NK-92 (cell line): ENCODE data around the gene CDH13.

Source experiments
- DNase-seq: peaks from one replicate; lab custom pipeline; 2025; ENCODE audit not compliant: unreplicated experiment; lab: John Stamatoyannopoulos, UW

CDH13 gene

DNA sequence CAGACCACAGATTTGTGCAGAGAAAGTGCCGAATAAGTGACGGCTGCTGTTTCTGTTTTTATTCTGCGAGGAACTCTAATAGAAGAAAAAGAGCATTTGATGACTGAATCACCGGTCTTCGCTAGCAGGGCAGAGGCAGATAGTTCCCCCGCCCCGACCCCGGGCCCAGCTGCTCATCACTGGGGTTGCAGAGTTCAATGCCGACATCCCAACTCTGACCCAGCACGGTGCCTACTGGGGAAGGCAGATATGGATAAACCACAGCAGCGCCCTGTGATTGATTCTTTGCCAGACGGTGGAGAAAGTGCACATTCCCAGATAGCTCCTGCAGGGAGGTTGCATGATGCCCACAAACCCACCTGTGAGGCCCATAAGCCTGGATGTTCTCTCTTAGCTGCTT lies 823.1 kb downstream of the CDH13 start:
- DNase-seq: no peak

DNA sequence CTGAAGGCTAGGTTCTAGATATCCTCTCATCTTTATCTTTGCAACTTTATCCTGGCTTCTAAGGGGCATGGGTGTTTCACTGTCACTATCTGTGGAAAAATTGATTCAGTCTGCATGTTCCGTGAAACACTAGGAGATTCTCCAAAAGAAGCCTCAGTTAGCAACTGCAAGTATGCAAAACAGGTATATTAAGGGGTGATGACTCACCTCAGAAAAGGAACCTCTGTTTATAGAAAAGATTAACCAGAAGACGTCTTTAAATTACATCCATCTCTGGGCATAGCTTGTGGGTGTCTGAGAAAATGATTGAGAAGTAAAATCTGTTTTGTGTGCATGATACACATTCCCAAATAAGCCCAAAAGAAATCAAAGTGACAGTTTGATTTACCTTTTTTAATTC lies 827.2 kb downstream of the CDH13 start:
- DNase-seq: no peak

DNA sequence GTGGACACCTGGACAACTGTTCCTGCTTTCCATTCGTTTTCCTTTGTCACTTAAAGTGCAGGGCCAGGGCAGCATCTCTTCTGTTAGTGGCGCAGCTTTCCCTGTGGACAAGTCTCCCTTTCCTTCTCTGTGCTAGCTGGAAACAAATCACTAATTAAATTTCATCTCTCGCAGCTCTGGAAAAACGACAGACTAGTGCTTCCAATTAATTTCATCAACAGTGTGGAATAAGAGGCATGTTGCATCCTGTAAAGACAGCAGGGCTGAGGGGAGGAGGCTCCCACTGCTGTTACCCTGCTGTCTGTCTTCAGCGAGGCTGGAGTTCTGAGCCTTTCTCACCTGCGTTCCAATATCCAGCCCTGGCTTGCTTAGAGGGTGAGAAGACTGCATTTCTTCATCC lies 828.9 kb downstream of the CDH13 start:
- DNase-seq: no peak

DNA sequence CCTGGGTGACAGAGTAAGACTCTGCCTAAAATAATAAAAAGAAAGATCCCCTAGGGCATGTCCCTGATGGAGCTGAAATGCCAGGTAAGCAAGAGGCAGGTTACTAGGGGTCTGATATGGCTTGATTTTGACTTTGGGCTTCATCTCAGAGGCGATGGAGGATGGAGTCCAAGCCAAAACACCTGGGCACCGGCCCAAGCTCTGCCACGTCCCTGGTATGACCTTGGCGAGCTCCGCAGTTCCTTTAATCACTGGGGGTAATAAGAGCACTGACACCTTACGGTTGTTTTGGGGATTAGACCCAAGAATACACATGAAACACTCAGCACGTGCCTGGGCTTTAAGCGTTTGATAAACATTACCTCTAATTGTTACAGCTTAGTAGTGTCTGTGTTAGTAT lies 830.2 kb downstream of the CDH13 start:
- DNase-seq: no peak

DNA sequence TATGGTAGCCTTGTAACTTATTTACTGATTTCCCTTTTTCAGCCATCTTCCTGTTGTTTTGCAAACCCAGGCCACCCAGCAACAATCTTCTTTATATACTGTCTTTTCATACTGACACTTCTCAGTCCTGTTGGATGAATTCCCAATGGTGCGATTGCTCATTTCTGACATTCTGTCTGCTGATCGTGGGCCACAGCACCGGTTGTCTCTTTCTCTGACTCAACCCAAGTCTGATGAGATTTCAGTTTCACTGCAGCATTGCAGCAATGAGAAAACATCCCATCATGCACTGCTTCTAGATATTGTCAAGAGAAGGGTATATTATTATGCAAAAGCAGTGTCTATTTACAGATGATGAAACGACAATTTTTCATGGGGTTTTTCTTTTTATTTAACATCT lies 831.8 kb downstream of the CDH13 start:
- no peak for DNase-seq

DNA sequence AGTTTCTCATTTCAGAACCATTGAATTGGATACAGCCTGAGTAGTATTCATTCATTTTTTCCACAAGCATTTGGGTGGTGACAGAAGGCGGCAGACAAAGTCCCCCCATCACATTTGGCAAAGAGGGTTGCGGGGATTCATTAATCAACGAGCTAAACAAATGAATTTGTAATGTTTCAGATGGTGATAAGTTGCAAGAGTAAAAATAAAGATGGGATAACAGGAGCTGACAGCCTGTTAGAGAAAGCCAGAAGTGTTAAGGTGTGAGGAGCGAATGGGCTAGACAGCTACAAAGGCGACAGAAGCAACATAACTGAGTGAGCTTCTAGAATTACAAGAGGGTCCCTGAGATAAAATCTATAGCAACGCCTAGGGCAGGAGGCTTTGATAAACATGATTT lies 838.2 kb downstream of the CDH13 start:
- DNase-seq: no peak

DNA sequence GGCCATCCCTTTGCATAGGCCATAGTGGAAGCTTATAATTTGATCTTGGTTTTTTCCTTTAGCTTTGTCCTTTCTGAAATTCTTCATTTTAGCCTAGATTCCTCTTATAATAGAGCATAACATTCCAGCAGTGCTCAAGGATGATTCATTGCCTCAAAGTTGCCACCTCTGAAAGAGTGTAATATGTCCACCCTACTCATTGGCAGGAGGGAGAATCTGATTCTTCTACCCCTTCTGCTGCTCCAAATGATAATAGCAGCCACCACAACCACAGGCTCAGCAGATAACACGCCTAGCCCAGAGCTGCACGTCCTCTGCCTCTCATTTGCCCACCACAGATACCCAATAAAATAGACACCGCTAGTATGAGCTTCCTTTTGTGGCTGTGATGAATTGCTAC lies 843.6 kb downstream of the CDH13 start:
- DNase-seq: no peak

DNA sequence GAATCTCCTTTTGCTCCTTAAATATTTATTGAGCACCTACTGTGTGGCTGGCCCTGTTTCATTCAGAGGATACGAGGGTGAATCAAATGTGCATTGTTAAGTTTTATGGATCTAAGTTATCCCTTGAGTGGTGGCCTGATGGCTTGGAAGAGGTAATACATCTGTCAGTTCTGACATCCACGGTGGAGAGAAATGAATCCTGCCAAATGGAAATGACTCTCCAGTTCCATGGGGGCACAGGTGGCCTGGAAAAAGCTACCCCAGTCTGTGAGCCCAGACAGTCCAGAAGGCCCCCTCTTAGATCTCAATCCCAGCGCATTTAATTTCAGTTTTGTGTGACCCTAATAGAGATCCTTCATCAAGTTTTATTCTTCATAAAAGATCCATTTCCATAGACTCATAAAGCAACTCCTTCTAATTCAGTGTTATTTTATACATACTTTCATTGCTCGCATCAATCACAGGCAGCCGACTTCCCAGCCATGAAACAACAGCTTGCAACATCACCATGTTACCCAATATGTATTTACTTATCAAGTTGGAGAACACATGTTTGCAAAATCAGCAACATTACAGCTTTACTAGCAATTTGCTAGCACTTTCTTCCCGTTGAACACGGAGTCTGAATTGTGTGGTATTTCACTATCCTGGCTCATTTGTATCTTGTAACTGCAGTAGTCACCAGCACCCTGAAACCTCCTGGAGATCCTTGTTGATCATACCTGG lies 846.2 kb downstream of the CDH13 start:
- no peak for DNase-seq

DNA sequence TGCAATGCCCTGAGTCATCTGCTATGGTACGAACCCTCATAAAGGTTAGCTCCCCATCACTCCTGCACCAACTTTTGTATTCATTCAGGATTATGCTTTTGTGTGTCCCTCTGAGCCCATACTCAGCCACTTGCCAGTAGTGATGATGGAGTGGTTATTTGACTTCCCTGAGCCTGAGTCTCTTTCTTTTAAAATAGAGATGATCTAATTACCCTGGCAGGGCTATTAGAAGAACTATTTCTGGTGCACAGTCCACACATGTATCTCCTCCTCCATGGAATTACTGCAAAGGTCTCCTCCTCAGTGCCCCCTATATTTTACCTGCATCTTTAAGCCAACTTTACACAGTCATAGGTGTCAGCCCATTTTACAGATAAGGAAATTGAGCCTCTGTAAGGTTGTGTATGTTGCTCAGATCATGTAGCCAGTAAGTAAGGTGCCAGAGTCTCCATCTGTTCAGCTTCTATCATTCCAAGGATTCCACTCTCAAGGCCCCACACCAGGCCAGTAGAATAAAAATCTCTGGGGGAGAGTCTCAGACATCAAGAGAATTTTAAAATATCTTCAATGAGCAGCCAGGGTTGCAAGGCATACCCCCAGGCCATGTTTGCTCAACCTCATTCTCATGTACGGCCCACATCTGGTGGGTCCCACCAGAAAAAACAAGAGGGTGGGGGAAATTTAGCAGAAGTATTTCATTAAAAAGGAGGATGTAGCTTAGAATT lies 847.3 kb downstream of the CDH13 start:
- no peak for DNase-seq

DNA sequence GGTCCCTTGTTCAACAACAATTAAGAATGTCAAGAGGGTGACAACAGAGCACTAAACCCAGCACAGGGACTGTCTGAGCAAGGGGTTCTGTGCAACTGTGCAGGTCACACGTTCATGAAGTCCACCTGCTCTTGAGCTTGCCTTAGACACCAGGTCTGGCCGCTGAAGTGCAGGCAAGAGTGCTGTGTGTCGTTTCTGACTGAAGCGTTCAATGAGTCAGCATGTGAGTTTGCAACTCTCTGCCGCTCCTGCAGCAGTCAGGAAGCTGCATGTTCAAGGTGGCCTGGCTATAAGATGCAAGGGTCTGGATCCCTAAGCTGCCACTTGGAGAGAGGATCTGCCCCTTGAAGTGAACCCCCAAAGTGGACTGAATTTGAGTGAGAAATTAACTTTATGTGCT lies 848.3 kb downstream of the CDH13 start:
- no peak for DNase-seq

DNA sequence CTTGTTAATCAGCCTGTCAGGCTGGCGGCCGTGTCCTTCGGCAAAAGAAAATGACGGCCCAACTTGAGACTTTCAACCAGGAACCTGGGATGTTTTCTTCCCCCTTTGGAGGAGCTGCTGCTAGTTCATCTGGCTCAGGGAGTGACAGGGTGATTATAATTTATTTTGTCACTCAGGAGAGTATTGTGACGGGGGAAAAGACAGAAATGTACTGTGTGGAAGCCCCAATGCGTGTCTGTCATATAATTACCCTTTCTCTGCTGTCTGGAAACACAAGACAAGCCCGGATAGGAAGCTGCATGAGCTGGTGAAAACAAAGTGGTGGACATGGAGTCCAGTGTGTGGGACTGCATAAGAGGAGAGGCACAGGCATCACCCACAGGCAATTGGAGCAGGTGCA lies 854.8 kb downstream of the CDH13 start:
- no peak for DNase-seq

DNA sequence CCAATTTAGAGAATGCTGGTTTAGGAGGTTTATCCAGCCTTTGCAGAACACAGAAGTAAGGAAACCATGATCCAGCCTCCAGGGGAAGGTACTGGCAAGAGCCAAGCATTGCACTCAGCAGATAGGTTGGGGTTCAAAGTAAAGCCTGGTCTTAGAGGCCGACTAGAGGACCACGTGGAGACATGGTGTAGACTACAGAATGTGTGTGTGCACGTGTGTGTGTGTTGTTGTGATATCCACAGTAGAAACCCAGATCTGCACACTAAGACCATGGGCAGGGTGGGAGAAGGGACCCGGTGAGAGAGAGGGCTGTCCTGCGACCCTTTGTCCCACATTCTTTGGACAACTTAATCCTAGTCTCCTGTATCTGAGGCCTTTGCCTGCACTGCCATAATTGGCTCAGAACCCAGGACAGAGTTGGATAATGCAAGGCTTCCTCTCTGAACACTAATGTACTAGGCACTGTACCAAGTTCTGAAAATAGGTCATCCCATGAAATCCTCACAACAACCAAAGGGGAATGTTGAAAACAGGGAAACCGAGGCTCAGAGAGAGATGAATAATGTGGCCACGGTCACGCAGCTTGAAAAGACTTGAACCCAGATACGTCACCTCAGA lies 855.9 kb downstream of the CDH13 start:
- DNase-seq: no peak

DNA sequence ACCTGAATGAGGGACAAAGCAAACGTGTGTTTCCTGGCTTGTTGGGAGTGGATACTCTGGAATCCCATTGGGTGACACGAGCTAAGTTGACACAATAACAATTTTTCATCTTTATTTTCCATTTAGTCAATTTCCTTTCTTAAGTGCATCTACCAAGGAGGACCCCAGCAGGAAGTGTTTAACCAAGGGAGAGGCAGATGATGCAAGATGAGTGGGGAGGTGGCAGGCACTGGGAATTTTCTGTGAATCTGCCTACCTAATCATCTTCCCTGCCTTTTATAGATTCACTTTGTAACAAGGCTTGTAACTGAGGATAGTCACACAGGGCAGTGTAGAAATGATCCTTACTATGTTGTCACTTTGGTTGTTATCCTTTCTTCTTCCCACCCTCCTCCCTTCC lies 863.3 kb downstream of the CDH13 start:
- no peak for DNase-seq

DNA sequence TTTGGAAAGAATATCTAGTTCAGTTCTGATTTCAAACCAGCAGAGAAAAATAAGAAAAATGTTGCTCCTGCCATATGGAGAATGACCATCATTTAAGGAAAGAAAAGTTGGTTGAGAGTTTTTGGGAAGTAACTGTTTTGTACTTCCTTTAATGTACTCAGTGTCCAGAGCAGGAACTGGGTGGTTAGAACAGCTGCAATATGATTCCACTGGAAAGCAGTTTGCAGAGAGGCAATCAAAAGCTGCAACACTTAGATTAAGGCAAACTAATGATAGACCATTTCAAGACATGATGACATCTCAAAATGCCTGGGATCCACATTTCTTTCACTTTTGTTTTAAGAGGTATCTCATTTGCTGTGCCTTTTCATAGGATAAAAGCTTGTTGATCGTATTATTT lies 867.7 kb downstream of the CDH13 start:
- no peak for DNase-seq

DNA sequence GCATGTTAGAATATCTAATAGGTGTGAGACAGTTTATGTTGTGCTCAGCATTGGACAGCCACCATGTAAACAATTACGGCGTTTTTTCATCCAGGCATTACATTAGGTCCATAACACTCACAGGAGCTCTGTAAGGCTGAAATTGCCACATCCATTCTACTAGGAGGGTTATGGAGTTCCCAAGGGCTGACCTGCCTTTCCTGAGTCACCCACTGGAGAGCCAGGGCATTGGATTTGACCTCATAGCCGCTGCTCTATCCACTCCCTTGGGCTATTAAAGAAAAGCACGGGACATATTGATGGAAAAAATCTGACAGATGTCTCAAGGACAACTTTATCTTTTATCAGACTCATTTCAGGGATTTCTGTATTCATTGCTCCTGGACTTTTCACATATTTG lies 874.7 kb downstream of the CDH13 start:
- DNase-seq: no peak

DNA sequence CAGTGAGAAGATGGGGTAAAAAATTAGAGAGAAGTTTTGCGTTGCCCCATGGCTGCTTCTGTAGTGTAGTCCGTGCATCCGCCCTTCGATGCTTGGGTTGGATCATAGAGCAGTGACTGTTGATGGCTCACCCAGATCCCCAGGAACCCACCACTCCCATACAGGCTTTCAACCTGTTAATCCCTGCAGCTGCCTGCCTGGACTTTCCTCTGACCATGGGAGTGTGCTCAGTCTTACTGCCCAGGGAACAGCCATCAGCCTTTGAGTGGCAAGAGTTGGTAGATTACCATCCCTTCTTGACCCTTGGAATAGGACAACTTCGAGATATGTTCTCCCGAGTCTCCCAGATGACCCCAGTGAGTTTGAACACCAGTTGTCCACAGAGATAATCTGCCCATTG lies 881.5 kb downstream of the CDH13 start:
- DNase-seq: no peak

DNA sequence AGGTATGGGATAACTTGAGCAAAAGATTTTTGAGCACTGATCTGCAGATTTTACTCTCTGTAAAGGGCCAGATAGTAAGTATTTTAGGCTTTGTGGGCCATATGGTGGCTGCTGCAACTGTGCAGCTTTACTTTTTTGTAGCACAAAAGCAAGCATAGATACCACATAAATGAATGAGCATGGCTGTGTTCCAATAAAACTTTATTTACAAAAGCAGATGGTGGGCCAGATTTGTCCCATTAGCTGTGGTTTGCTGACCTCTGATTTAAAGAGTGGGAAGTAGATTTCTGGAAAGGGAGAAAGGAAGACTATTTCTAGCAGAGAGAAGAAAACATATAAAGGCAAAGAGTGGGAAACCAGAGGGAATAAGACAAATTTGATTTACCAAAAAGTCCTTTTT lies 882.5 kb downstream of the CDH13 start:
- DNase-seq: no peak

DNA sequence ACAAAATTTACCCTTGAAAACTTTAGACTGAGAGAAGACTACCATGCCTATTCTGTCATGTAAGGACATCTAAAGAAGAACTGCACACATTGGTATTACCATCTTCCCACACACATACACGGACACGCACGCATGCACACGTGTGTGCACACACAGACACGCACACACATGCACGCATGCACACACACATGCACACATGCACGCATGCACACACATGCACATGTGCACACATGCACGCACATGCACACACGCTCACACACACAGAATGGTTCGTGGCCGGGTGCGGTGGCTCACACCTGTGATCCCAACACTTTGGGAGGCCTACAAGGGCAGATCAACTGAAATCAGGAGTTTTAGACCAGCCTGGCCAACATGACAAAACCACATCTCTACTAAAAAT lies 884.1 kb downstream of the CDH13 start:
- DNase-seq: no peak

DNA sequence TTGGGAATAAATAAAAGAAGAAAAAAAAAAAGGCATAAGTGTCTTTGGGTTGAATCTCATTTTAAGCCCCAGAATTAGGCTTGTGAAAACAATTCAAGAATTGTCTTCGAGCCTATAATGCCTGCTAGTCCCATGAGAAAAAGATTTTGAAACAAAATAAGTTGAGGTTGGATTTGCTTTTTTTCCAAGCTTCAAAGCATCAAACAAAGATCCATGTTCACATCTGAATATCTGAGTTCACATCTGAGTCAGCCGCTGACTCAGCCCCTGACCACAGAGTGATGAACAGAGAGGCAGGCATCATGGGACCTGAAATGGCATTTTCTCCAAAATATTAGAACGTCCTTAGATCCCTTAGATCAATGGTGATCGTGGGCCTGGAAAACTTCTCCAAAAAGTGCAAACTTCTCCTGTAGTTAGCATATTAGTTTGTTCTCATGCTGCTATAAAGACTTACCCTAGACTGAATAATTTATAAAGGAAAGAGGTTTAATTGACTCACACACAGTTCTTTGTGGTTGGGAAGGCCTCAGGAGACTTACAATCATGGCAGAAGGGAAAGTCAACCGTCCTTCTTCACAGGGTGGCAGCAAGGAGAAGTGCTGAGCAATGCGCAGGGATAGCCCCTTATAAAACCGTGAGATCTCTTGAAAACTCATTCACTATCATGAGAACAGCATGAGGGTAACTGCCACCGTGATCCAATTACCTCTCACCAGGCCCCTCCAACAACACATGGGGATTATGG lies 886.4 kb downstream of the CDH13 start:
- no peak for DNase-seq

DNA sequence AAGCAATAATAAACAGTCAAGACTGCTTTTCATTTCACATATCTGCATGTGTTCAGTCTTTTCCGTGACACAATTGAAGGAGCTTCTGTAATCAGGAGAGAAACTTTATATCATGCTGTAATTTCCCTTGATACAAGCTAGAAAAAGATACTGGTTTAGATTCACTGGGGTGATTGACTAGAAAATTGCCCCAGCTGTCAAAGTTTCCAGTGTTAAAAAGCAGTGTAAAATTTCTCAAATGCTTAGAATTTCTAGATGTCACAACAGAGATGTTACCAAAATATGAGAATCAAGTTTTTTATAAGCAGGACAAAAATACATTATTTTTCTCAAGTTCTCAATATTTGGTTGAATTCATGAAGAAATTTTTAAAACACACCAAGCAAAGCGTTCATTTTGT lies 888.6 kb downstream of the CDH13 start:
- no peak for DNase-seq

DNA sequence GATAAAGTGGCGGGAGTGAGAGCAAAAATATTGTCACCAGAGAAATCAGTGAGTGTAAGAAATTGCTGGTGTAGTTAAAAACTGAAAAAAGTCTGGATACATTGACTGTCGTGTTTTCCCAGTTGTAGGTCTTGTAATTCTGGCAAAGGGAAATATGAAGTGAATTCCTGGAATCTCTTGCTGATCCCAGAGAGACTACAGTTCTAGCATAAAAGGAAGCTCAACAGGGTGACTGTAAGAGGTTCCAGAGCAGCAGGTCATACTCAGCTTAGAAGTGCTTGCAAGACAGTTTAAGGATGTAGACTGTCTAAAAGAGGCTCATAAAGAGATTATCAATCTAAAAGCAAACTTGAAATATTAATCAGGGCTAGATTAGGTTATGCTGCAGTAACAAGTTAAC lies 890.2 kb downstream of the CDH13 start:
- DNase-seq: no peak

DNA sequence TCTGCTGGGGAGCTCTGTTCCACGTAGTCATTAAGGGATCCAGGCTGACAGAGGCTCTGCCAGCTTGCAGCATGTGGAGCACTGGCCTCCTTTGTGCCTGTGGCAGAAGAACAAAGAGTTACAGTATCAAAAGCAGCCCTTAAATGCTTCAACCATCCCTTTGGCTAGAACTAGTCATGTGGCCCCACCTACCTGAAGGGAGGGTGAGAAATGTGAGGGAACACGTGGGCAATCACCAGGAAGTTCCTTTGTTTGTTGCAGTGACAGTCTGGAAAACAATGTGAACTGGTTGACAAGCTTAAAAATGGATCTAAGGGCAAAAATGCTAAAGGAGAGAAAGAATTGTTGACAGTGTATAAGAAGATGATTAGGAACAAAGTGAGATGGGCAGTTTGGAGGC lies 890.6 kb downstream of the CDH13 start:
- no peak for DNase-seq
